Pancreas (tissue), 10 donors: Measurements from ENCODE around the gene CYP26A1. TPM values are rescaled to one million over a fixed set of nuclear protein-coding genes. Genes with fewer than 3 reads are reported as not detected.

Experiments used
- ATAC-seq, 4 donors: fragments of 200-7000 bp; cut with Tn5 transposase; one replicate each; pipeline versions ENCODE4 v1.8.0 to v1.9.1; 2020; ENCODE audit warnings: mild to moderate bottlenecking in 4 of 4, moderate library complexity in 4 of 4
- DNase-seq, 6 donors: peaks; one replicate each; pipeline ENCODE4 v3.0.0-alpha.2; 2020
- FAIRE-seq: peaks from 2 replicates; lab custom pipeline; 2012; peaks lifted over from hg19 to GRCh38; lab: Jason Lieb, UNC
- H3K27ac ChIP-seq, 4 donors: fragments of 200-600 bp; sonication (generic); 1 replicate in 3 of 4; 2 replicates in 1 of 4; pipeline versions ENCODE4 v1.5.0 to v1.8.0; 2020
- H3K27me3 ChIP-seq, 4 donors: fragments of 200-600 bp; one replicate each; pipeline ENCODE4 v1.8.0; 2021
- H3K36me3 ChIP-seq, 3 donors: fragments of 200-600 bp; sonication (generic) in 1 of 3; one replicate each; pipeline versions ENCODE4 v1.5.0 to v1.8.0; 2020 to 2021
- H3K4me1 ChIP-seq, 3 donors: fragments of 200-600 bp; one replicate each; pipeline ENCODE4 v1.8.0; 2021
- H3K4me3 ChIP-seq, 4 donors: fragments of 200-600 bp; sonication (generic) in 2 of 4; one replicate each; pipeline versions ENCODE4 v1.5.0 to v1.8.0; 2020 to 2021
- H3K9me3 ChIP-seq, 4 donors: fragments of 200-600 bp; one replicate each; pipeline ENCODE4 v1.8.0; 2021
- WGBS, 2 donors: extraction: QIAGEN DNeasy Blood & Tissue Kit; methylation state at CpG; one replicate each; pipeline ENCODE4 v1.1.7; 2013; 5-methylcytosine and 5-hydroxymethylcytosine counted together
- intact Hi-C, 3 donors: fragments of 100-400 bp; cut with DNase I; formaldehyde crosslinking; loops; one replicate each; pipeline versions ENCODE4 v1.11.1 to v1.14.2; 2022
- polyA plus RNA-seq, 2 donors: library from polyadenylated mRNA; stranded (reverse); fragments of 200-250 nt; gene quantifications; one replicate each; pipeline ENCODE4 v1.2.3, GENCODE V29; 2013
- total RNA-seq, 6 donors: library from RNA; stranded (reverse); fragmentation: NEBNext Ultra II Directional in 4 of 6; extraction: Animal tissue kit (Norgen Biotek cat#: 25700) in 4 of 6; gene quantifications; one replicate each; pipeline versions ENCODE4 v1.2.1 to v1.2.4, GENCODE V29; 2021 to 2023
- TF ChIP-seq, protein P1 (sequence below), 4 donors: fragments of 200-600 bp; sonication (generic) in 3 of 4; IDR thresholded peaks; one replicate each; pipeline versions ENCODE4 v1.5.0 to v1.8.0; 2021; ENCODE audit warnings: antibody characterized with exemption in 4 of 4
- donor health status: healthy with polysubstance abuse.
- donor health status: DM: no; HTN: no; CAD: no; lungs with moderate emphysema.
- donor health status: DM: no; HTN: no; CAD: no.
- donor health status: control.
- donor health status: control.
- donor health status: Bipolar disorder and iron deficiency.
- donor health status: DM: yes; HTN: yes; CAD: no.
- donor health status: DM: no; HTN: no; CAD: no.
- donor health status: DM: no; HTN: no; CAD: no.
- donor health status: DM: yes; HTN: yes; CAD: no.

Gene CYP26A1, protein sequence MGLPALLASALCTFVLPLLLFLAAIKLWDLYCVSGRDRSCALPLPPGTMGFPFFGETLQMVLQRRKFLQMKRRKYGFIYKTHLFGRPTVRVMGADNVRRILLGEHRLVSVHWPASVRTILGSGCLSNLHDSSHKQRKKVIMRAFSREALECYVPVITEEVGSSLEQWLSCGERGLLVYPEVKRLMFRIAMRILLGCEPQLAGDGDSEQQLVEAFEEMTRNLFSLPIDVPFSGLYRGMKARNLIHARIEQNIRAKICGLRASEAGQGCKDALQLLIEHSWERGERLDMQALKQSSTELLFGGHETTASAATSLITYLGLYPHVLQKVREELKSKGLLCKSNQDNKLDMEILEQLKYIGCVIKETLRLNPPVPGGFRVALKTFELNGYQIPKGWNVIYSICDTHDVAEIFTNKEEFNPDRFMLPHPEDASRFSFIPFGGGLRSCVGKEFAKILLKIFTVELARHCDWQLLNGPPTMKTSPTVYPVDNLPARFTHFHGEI
- total RNA-seq (not detected), polyA plus RNA-seq (under 1 TPM; 0.11 to 0.35 TPM)

DNA sequence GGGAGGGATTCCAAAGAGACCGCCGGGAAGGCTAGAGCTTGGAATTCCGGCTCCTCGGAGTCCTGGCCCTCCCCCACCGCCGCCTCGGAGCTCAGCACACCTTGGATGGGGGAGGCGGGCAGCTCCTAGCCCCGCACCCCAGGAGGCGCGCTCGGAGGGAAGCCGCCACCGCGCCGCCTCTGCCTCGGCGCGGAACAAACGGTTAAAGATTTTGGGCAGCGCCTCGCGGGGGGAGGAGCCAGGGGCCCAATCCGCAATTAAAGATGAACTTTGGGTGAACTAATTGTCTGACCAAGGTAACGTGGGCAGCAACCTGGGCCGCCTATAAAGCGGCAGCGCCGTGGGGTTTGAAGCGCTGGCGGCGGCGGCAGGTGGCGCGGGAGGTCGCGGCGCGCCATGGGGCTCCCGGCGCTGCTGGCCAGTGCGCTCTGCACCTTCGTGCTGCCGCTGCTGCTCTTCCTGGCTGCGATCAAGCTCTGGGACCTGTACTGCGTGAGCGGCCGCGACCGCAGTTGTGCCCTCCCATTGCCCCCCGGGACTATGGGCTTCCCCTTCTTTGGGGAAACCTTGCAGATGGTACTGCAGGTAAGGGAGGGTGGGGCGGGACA lies at the start of gene CYP26A1:
Gene CYP26A1 (plus strand): TSS at position 355 of the 608 bp plus-strand sequence. CDS start 42 bp downstream, at position 397.
- intact Hi-C loops, result no loop called here
- peaks cover 0 to 23% (median 13%) of the 10 kb centered on the region in 4 donors for H3K27me3 ChIP-seq
- no peak within 1 kb of the TSS for H3K27ac ChIP-seq
- peak within 1 kb of the TSS in 3 of 4 donors; percentile 6 to 52 (median 28) for H3K4me3 ChIP-seq
- DNase-seq (peak in 2 of 6 donors; percentile 59 to 65), FAIRE-seq (no peak), ATAC-seq (peak in 3 of 4 donors; percentile 9 to 24 (median 17))
- WGBS, 2 donors, result 1% methylated on average over 48 to 52 of the region's 52 CpGs
- H3K9me3 ChIP-seq, result no peaks in the 10 kb centered on the region
- TF ChIP-seq, protein P1, sequence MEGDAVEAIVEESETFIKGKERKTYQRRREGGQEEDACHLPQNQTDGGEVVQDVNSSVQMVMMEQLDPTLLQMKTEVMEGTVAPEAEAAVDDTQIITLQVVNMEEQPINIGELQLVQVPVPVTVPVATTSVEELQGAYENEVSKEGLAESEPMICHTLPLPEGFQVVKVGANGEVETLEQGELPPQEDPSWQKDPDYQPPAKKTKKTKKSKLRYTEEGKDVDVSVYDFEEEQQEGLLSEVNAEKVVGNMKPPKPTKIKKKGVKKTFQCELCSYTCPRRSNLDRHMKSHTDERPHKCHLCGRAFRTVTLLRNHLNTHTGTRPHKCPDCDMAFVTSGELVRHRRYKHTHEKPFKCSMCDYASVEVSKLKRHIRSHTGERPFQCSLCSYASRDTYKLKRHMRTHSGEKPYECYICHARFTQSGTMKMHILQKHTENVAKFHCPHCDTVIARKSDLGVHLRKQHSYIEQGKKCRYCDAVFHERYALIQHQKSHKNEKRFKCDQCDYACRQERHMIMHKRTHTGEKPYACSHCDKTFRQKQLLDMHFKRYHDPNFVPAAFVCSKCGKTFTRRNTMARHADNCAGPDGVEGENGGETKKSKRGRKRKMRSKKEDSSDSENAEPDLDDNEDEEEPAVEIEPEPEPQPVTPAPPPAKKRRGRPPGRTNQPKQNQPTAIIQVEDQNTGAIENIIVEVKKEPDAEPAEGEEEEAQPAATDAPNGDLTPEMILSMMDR (IDR thresholded peaks at IDR 0.05), result no peak
- peaks cover 10 to 15% (median 10%) of the 10 kb centered on the region in 3 donors for H3K4me1 ChIP-seq
- no peaks in the 10 kb centered on the region for H3K36me3 ChIP-seq

DNA sequence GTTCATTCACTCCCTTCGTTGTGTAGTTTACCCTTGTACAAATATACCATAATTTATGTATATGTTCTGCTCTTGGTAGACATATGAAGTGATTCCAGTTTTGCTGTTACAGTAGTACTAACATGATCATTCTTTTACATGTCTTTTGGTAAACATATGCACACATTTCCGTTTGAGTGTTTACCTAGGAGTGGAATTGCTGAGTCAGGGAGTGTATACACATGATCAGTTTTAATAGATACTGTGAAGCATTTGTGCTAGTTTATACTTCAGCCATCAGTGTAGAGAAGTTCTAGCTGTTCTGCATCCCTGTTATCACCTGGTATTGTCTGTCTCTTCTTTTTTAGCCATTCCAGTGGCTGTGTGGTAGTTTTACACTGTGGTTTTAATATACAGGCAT lies 47.6 kb upstream of the CYP26A1 start:
- no peak for ATAC-seq
- no peak for FAIRE-seq
- no peak overlapping the region for H3K4me3 ChIP-seq
- H3K36me3 ChIP-seq, result no peaks in the 10 kb centered on the region
- H3K27ac ChIP-seq, result no peak overlapping the region
- 59% methylated on average over 2 of the region's 2 CpGs for WGBS, 2 donors
- H3K4me1 ChIP-seq, result no peaks in the 10 kb centered on the region
- DNase-seq, result no peak
- TF ChIP-seq, protein P1 (IDR thresholded peaks at IDR 0.05), result no peak
- intact Hi-C loops, result no loop called here
- no peaks in the 10 kb centered on the region for H3K9me3 ChIP-seq
- H3K27me3 ChIP-seq, result no peaks in the 10 kb centered on the region

GRCh38 chr10:93027508-93027907 lies 46.2 kb upstream of the CYP26A1 start:
- H3K9me3 ChIP-seq, result no peaks in the 10 kb centered on the region
- no peaks in the 10 kb centered on the region for H3K4me1 ChIP-seq
- ATAC-seq (no peak), DNase-seq (no peak), FAIRE-seq (no peak)
- TF ChIP-seq, protein P1 (IDR thresholded peaks at IDR 0.05), result no peak
- intact Hi-C loops, result no loop called here
- H3K27ac ChIP-seq, result no peak overlapping the region
- no peak overlapping the region for H3K4me3 ChIP-seq
- H3K27me3 ChIP-seq, result no peaks in the 10 kb centered on the region
- H3K36me3 ChIP-seq, result no peaks in the 10 kb centered on the region

DNA sequence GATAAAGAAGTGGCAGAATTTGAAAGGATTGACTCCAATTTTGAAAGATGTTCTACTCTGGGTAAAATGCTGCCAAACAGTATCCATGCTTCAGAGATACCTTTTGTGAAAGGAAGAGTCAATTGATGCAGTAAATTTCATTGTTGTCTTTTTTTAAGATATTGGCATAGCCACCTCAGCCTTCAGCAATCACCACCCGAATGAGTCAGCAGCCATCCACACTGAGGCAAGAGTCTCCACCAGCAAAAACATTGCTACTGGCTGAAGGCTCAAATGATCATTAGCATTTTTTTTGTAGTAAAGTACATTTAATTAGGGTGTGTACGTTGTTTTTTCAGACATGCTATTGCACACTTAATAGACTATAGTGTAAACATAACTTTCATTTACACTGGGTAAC lies 44.8 kb upstream of the CYP26A1 start:
- no peak for ATAC-seq
- DNase-seq, result no peak
- H3K36me3 ChIP-seq, result no peaks in the 10 kb centered on the region
- no peak overlapping the region for H3K4me3 ChIP-seq
- H3K9me3 ChIP-seq, result no peaks in the 10 kb centered on the region
- intact Hi-C loops, result no loop called here
- no peaks in the 10 kb centered on the region for H3K4me1 ChIP-seq
- H3K27ac ChIP-seq, result no peak overlapping the region
- no peaks in the 10 kb centered on the region for H3K27me3 ChIP-seq
- no peak for FAIRE-seq
- TF ChIP-seq, protein P1 (IDR thresholded peaks at IDR 0.05), result no peak
- whole genome bisulfite sequencing, 2 donors, result 90 to 94% methylated on average over 2 of the region's 2 CpGs
